ENCODE measurements around the gene ZNF577. TPM values are rescaled to one million over a fixed set of nuclear protein-coding genes. Genes with fewer than 3 reads are reported as not detected.
A peak's percentile ranks its signal among the peaks of the same experiment; 100 is the strongest.
"Not testable (repeated sequence)": the region's sequence is repeated elsewhere in the genome, so short reads cannot be mapped to it uniquely, and the experiment has no call there.

ZNF577 gene
- total RNA-seq, 1 donor: 10.5 TPM

GRCh38 chr19:51916167-51916566 is 28.4 kb upstream of the ZNF577 start:
- Histone ChIP-seq H3K27me3 (ENCODE audit: insufficient read depth, low read length) (no peaks in the 10 kb centered on the region), H3K27ac (ENCODE audit: low read depth, low read length) (no peak overlapping the region), H2AFZ (ENCODE audit: low read length) (no peak overlapping the region), H3K79me2 (ENCODE audit: insufficient read depth, low read length) (no peaks in the 10 kb centered on the region), H3K9me3 (ENCODE audit: low read depth, low read length) (peaks cover 20% of the 10 kb centered on the region), H3K4me1 (ENCODE audit: insufficient read depth, low read length) (no peaks in the 10 kb centered on the region), H4K20me1 (ENCODE audit: insufficient read depth, low read length) (no peaks in the 10 kb centered on the region), H3K4me3 (ENCODE audit: insufficient read depth, low read length) (no peak overlapping the region), H3K4me2 (ENCODE audit: insufficient read depth, low read length) (no peak overlapping the region), H3K36me3 (ENCODE audit: insufficient read depth, low read length) (no peaks in the 10 kb centered on the region)
- TF ChIP-seq, protein P1, sequence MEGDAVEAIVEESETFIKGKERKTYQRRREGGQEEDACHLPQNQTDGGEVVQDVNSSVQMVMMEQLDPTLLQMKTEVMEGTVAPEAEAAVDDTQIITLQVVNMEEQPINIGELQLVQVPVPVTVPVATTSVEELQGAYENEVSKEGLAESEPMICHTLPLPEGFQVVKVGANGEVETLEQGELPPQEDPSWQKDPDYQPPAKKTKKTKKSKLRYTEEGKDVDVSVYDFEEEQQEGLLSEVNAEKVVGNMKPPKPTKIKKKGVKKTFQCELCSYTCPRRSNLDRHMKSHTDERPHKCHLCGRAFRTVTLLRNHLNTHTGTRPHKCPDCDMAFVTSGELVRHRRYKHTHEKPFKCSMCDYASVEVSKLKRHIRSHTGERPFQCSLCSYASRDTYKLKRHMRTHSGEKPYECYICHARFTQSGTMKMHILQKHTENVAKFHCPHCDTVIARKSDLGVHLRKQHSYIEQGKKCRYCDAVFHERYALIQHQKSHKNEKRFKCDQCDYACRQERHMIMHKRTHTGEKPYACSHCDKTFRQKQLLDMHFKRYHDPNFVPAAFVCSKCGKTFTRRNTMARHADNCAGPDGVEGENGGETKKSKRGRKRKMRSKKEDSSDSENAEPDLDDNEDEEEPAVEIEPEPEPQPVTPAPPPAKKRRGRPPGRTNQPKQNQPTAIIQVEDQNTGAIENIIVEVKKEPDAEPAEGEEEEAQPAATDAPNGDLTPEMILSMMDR (IDR thresholded peaks at IDR 0.05; ENCODE audit: extremely low read depth, low read depth, low read length): no peak
- no peak for DNase-seq (ENCODE audit: insufficient read length, low spot score, missing footprints)

DNA sequence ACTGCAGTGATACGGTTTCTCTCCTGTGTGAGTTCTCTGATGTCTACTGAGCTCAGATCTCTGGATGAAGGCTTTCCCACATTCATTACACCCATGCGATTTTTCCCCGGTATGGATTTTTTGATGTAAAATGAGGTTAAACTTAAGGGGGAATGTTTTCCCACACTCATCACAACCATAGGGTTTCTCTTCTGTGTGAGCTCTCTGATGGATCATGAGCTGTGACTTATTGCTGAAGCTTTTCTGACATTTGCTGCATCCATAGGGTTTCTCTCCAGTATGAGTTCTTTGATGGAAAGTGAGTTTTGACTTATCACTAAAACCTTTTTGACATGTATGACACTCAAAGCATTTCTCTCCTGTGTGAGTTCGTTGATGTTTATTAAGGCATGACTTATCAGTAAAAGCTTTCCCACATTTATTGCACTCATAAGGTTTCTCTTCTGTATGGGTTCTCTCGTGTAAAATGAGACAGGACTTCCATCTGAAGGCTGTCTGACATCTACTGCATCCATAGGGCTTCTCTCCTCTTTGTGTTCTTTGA is 27.6 kb upstream of the ZNF577 start:
- Histone ChIP-seq H3K4me1 (ENCODE audit: insufficient read depth, low read length) (no peaks in the 10 kb centered on the region), H2AFZ (ENCODE audit: low read length) (no peak overlapping the region), H3K27ac (ENCODE audit: low read depth, low read length) (no peak overlapping the region), H3K4me3 (ENCODE audit: insufficient read depth, low read length) (no peak overlapping the region), H3K9me3 (ENCODE audit: low read depth, low read length) (peaks cover 19% of the 10 kb centered on the region), H3K36me3 (ENCODE audit: insufficient read depth, low read length) (no peaks in the 10 kb centered on the region), H4K20me1 (ENCODE audit: insufficient read depth, low read length) (no peaks in the 10 kb centered on the region), H3K4me2 (ENCODE audit: insufficient read depth, low read length) (no peak overlapping the region), H3K27me3 (ENCODE audit: insufficient read depth, low read length) (no peaks in the 10 kb centered on the region), H3K79me2 (ENCODE audit: insufficient read depth, low read length) (no peaks in the 10 kb centered on the region)
- TF ChIP-seq, protein P1 (IDR thresholded peaks at IDR 0.05; ENCODE audit: extremely low read depth, low read depth, low read length): no peak
- no peak for DNase-seq (ENCODE audit: insufficient read length, low spot score, missing footprints)

DNA sequence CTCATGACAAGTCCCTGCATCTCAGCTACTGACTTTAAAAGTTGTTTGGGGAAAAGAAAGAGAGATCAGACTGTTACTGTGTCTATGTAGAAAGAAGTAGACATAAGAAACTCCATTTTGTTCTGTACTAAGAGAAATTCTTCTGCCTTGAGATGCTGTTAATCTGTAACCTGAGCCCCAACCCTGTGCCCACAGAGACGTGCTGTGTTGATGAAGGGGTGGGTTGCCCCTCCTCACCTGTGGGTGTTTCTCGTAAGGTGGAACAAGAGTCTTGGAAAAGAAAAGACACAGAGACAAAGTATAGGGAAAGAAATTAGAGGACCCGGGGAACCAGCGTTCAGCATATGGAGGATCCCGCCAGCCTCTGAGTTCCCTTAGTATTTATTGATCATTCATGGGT is 20.2 kb upstream of the ZNF577 start:
- H3K36me3 ChIP-seq (ENCODE audit: insufficient read depth, low read length); H2AFZ ChIP-seq (ENCODE audit: low read length); H3K4me2 ChIP-seq (ENCODE audit: insufficient read depth, low read length); H3K4me3 ChIP-seq (ENCODE audit: insufficient read depth, low read length); H3K27ac ChIP-seq (ENCODE audit: low read depth, low read length); H3K9me3 ChIP-seq (ENCODE audit: low read depth, low read length); DNase-seq (ENCODE audit: insufficient read length, low spot score, missing footprints); H4K20me1 ChIP-seq (ENCODE audit: insufficient read depth, low read length); H3K4me1 ChIP-seq (ENCODE audit: insufficient read depth, low read length); H3K27me3 ChIP-seq (ENCODE audit: insufficient read depth, low read length): not testable (repeated sequence)
- peaks cover 12% of the 10 kb centered on the region for H3K79me2 ChIP-seq (ENCODE audit: insufficient read depth, low read length)

- not testable (repeated sequence) for H3K36me3 ChIP-seq (ENCODE audit: insufficient read depth, low read length); H3K27ac ChIP-seq (ENCODE audit: low read depth, low read length); H4K20me1 ChIP-seq (ENCODE audit: insufficient read depth, low read length); H3K4me3 ChIP-seq (ENCODE audit: insufficient read depth, low read length); DNase-seq (ENCODE audit: insufficient read length, low spot score, missing footprints); H3K27me3 ChIP-seq (ENCODE audit: insufficient read depth, low read length); H3K9me3 ChIP-seq (ENCODE audit: low read depth, low read length); H3K4me1 ChIP-seq (ENCODE audit: insufficient read depth, low read length); H3K4me2 ChIP-seq (ENCODE audit: insufficient read depth, low read length)
- Histone ChIP-seq H2AFZ (ENCODE audit: low read length) (peak overlapping the region; percentile 29), H3K79me2 (ENCODE audit: insufficient read depth, low read length) (peaks cover 28% of the 10 kb centered on the region)
These were observed 18.4 kb upstream of the ZNF577 start for GRCh38 chr19:51906108-51906507.

DNA sequence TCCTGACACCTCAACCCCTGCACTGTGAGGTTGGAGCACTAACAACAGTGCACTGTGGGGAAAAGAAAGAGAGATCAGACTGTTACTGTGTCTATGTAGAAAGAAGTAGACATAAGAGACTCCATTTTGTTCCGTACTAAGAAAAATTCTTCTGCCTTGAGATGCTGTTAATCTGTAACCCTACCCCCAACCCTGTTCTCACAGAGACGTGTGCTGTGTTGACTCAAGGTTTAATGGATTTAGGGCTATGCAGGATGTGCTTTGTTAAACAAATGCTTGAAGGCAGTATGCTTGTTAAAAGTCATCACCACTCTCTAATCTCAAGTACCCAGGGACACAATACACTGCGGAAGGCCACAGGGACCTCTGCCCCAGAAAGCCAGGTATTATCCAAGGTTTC is 17.9 kb upstream of the ZNF577 start:
- peak overlapping the region; percentile 92 for H2AFZ ChIP-seq (ENCODE audit: low read length)
- not testable (repeated sequence) for H3K27ac ChIP-seq (ENCODE audit: low read depth, low read length); H4K20me1 ChIP-seq (ENCODE audit: insufficient read depth, low read length); H3K27me3 ChIP-seq (ENCODE audit: insufficient read depth, low read length); H3K4me3 ChIP-seq (ENCODE audit: insufficient read depth, low read length); H3K9me3 ChIP-seq (ENCODE audit: low read depth, low read length); H3K36me3 ChIP-seq (ENCODE audit: insufficient read depth, low read length); DNase-seq (ENCODE audit: insufficient read length, low spot score, missing footprints); H3K4me1 ChIP-seq (ENCODE audit: insufficient read depth, low read length); H3K4me2 ChIP-seq (ENCODE audit: insufficient read depth, low read length)
- peaks cover 33% of the 10 kb centered on the region for H3K79me2 ChIP-seq (ENCODE audit: insufficient read depth, low read length)

Measured in osteoblast (primary cell).